HG03139 (cell line): ENCODE data around the gene MALSU1.
"Not testable (repeated sequence)": the region's sequence is repeated elsewhere in the genome, so short reads cannot be mapped to it uniquely, and the experiment has no call there.

Source experiments
- ATAC-seq: cut with Tn5 transposase; IDR thresholded peaks from one replicate; pipeline ENCODE4 v1.9.1; 2021; ENCODE audit not compliant: unreplicated experiment

MALSU1 gene

DNA sequence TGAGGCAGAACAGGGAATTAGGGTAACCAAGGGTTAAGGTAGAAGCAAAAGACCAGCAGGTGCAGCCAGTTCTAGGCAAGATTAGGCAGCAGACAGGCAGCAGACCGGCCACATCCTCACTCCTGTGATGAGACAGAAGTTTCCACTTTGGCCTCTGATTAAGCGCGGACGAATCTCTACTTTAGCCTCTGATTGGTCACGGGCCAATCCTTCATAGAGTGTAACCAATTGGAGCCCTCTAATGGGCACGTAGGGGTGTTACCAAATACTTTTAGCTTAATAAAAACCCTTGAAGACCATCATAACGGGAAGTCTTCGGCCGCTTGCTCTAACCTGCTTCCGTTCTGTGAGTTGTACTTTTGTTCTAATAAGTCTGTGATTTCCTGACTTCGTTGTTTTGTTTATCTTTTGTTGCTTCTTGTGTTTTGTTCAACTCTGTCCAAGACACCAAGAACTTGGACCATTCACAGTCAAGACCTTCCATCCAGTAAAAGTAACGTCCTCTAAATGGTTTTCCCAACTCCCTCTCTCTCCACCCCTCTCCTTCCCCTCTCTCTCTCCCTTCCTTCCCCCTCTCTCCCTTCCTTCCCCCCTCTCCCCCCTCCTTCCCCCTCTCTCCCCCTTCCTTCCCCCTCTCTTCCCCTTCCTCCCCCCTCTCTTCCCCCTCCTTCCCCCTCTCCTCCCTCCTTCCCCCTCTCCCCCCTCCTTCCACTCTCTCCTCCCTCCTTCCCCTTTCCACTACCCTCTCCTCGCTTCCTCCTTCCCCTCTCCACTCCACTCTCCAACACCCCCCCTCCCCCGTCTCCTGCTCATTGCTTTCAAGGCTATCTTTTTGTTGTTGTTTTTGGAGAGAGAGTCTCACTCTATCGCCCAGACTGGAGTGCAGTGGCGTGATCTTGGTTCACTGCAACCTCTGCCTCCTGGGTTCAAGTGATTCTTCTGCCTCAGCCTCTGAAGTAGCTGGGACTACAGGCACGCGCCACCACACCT lies 13.2 kb upstream of the MALSU1 start:
- ATAC-seq = no peak

DNA sequence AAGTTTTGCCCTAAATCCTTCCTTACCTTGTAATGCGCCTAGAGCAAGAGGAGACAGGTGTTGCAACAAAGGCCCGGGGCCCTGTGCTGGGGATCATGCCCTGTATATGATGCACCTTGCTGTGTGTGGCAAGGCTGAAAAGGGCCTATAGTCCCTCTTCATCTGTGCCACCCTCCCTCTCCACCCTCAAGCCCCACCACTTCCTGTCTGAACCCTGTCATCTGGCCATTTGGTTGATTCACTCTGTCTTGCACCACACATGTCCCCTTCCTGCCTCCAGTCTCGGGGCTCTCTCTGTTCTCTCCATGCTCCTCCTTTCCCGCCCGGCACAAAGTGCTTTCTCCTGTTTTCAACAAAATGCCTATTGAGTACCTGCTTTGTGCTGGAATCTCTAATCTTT lies 11.5 kb upstream of the MALSU1 start:
- ATAC-seq = no peak

GRCh38 chr7:23290993-23291392 lies 8.1 kb upstream of the MALSU1 start:
- no peak for ATAC-seq

- ATAC-seq = no peak
Measured at GRCh38 chr7:23291957-23292560, 7.1 kb upstream of the MALSU1 start.

GRCh38 chr7:23292623-23293022 lies 6.5 kb upstream of the MALSU1 start:
- no peak for ATAC-seq

GRCh38 chr7:23293500-23294073 lies 5.6 kb upstream of the MALSU1 start:
- ATAC-seq = no peak

DNA sequence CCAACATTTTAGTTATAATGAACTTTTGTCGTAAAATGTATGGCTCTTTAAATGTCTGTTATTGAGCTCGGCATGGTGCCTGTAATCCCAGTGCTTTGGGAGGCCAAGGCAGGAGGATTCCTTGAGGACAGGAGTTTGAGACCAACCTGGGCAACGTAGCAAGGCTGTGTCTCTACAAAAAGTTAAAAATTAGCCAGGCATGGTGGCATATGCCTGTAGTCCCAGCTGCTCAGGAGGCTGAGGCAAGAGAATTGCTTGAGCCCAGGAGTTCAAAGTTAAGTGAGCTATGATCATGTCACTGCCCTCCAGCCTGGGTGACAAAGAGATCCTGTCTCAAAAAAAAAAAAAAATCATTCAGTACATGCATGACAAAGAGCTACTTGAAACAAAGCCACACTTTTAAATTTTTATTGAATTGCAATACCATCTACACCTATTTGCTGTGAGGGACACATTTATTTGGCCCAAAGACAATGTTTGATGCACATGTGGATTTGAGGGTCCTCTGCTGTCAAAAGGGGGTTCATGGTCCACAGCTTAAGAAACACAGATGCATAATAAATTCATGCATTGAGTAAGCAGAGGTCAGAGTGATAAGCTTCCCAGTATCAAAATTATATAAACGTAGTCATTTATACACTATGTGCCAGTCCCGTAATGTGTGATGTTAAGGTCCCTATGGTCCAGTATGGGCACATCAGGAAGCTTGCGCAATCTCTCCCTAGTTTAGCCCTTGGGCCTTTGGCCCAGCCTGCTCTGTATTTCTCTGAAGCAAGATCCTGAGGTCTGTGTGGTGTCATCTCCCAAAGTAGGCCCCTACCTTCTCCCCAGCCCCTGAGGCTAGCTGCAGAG lies 4.4 kb upstream of the MALSU1 start:
- ATAC-seq = no peak

GRCh38 chr7:23295401-23295697 lies 3.8 kb upstream of the MALSU1 start:
- no peak for ATAC-seq

DNA sequence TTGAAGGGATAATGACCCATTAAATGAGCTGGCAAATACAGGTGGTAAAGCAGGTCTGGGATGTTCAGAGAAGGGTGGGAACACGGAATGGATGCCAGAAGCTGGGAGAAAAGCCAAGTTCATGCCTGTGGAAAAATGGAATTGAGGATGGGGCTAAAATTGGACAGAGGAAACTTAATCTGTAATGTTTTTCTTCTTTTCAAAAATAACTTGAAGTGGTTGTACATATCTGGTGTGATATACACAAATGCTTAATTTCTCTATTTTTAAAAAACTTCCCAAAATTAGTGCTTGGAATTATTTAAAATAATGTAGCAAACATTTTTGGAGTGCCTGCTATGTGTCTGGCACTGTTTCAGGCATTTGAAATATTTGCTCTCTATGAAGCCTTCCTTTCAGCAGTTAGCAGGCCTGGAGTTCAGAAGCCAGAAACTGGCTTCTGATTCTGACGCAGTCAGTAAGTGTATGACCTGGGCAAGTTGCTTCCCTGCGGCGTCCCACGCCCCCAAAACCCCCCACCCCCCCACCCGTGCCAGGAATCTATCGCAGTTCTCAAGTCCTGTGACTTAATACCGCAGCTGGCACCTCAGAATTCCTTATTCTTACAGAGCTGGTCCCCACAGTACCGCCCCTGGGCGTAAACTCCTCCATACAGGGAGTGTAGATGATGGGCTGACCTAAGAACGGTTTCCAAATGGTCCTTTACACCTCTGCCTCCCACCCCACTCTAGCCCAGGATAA lies 828 bp upstream of the MALSU1 start:
- ATAC-seq = no peak

DNA sequence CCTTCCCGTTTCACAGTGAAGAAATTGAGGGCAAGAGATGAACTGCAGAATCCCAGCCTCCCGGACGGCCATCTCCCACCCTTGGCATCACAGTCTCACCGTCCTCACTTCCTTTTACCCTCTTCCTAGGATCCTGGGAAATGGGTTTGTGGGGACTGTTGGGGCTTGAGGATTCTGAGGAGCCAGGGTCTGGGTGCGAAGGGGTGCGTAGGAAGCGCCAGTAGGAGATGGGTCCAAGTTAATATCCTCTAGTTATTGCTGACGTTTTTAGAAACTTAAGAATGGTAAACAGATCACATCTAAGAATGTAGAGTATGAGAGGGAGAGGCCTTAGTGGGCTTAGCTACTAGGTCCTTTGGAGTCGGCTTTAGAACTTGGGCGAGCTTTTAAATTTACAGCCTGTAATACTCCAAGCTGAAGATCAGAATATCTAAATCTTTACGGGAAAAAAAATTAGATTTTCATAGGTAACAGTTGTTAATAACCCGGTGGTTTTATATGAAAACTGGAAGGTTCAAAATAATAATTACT lies 696 bp downstream of the MALSU1 start:
- no peak for ATAC-seq

- ATAC-seq = no peak
Measured at GRCh38 chr7:23306936-23307521, 7.9 kb downstream of the MALSU1 start.

GRCh38 chr7:23308754-23309153 lies 9.6 kb downstream of the MALSU1 start:
- no peak for ATAC-seq

GRCh38 chr7:23312141-23312540 lies 13.0 kb downstream of the MALSU1 start:
- ATAC-seq = not testable (repeated sequence)

- no peak for ATAC-seq
Measured at GRCh38 chr7:23315366-23315765, 16.2 kb downstream of the MALSU1 start.

DNA sequence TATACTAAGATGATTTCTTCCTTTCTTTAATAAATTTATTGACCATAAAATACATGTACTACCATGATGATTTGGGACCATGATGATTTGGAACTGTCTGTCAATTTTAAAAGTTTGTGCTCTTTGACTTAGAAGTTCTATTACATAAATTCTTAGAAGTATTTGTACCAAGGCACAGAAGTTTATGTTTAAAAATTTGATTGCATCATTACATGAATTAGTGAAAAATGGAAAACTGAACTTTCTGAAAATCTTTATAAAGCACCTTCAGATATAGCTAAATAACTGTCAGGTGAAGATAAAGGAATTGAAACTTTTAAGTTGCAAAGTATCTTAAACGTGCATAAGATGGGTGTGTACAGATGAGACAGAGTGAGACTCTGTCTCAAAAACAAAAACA lies 32.0 kb downstream of the MALSU1 start:
- ATAC-seq = no peak

DNA sequence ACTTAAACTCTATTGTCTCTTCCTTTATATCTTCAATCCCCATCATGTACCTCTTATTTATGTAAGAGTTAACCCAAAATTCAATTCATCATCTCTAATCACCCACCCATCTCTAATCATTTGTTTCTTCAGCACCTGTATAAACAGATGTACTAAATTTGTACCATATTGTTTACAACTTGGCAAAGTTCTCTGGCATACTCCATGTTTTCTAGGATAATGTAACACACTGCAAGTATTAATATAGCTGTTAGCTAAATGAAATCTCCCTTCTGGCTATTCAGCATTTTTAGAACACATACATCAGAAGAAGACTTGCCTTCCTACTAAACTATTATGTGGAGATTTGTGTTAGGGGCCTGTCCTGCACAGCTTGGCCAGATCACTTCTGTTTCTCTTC lies 33.1 kb downstream of the MALSU1 start:
- ATAC-seq = no peak

GRCh38 chr7:23332910-23333612 lies 33.9 kb downstream of the MALSU1 start:
- ATAC-seq = no peak

GRCh38 chr7:23333671-23334246 lies 34.6 kb downstream of the MALSU1 start:
- no peak for ATAC-seq

- ATAC-seq = no peak
Measured at GRCh38 chr7:23334482-23335056, 35.4 kb downstream of the MALSU1 start.
